GM19438 (cell line): Measurements from ENCODE around the gene C22orf42.
"Not testable (repeated sequence)": the region's sequence is repeated elsewhere in the genome, so short reads cannot be mapped to it uniquely, and the experiment has no call there.

Experiments used
- ATAC-seq: cut with Tn5 transposase; IDR thresholded peaks from one replicate; pipeline ENCODE4 v1.9.1; 2021; ENCODE audit warnings: low read depth; ENCODE audit not compliant: unreplicated experiment

C22orf42 gene

DNA sequence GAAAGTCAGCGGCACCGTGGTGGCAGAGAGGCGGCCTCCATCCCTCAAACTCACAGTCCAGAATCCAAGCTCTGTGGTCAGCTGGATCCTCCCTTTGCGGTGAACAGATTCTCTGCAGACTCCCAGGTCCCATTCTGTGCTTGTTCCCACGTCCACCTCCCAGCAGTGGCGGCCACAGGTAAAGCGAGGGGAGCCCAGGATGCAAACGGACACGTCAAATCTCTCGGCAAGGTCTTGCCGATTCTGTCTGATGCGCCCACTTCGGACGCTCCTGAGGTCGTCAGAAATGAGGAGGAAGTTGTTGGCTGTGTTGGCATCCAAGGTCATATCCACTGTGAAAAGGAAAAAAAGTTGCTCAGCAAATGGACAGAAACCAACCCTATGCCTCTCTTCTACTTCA, 31.9 kb upstream of the C22orf42 start:
- not testable (repeated sequence) for ATAC-seq

DNA sequence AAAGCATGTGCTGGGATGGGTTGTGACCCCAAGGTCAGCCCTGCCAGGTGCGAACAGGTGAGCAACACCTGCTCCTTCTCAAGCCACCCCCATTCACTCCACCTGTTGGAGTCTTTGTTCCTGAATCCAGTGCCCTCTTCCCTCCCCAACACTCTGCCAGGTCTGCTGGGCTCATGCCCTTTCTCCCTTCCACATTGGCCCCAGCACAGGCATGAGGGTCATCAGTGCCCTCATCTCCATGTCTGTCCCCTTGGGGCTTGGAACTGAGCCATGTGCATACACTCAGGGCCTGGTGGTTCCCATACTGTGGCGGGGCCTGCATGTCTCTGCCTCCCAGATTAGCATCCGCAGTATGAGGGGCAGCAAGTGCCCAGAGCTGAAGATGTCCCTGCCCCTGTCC, 26.7 kb upstream of the C22orf42 start:
- no peak for ATAC-seq

DNA sequence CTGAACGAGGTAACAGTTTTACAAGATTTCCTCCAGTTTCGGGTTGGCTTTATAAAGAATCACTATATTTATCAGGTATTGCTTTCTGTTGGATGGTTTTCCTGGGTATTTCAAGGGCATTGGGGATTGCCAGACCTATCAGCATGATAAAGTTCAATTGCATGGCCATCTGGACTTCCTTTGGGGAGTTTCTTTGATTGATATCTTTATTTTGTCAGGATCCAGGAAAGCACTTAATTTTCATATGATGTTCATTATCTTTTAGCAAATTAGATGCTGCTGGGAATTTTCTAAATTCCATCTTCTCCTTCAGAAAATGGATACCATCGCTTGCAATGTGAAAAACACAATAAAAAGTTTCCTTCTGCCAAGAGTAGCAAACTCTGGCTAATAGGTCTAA, 24.5 kb upstream of the C22orf42 start:
- ATAC-seq, result no peak

DNA sequence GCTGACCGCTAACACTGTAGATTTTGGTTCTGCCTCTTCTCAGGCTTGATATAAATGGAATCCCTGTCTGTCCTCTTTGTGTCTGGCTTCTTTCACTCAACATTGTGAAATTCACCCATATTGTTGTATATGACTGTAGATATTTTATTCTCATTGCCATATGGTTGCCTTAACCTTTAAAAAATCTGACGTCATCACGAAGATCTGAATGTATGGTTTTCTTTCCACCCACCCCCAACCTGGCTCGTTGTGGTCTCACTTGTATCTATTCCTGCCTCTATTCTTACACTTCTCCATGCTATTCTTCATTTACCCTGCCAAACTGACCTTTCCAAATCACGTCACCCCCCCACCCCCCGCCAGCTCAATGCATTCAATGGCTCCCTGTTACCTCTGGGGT, 21.9 kb upstream of the C22orf42 start:
- ATAC-seq, result no peak

DNA sequence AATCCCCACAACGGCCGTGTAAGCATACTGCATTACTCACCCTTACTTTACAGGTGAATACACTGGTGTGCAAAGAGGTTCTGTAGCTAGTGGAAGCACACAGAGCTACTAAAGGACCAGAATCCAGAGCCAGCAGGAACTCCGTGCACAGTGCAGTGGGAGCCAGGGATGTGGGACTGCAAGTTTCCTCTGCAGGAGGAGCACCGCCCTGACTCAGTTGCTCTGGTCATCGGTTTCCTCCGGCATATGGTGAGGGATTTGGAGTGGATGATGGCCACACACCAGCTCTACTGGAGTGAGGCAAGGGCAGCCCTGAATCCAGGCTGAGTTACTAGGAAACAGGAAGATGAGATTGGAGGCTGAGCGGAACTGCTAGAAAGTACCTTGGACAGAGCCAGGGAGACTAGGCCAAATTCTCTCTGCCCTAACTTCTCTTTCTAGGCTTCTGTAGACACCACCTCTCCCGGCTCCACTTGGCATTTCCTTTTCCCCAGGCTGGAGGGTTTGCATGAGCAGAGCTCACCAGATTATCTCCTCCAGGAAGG, 18.2 kb upstream of the C22orf42 start:
- ATAC-seq, result no peak

DNA sequence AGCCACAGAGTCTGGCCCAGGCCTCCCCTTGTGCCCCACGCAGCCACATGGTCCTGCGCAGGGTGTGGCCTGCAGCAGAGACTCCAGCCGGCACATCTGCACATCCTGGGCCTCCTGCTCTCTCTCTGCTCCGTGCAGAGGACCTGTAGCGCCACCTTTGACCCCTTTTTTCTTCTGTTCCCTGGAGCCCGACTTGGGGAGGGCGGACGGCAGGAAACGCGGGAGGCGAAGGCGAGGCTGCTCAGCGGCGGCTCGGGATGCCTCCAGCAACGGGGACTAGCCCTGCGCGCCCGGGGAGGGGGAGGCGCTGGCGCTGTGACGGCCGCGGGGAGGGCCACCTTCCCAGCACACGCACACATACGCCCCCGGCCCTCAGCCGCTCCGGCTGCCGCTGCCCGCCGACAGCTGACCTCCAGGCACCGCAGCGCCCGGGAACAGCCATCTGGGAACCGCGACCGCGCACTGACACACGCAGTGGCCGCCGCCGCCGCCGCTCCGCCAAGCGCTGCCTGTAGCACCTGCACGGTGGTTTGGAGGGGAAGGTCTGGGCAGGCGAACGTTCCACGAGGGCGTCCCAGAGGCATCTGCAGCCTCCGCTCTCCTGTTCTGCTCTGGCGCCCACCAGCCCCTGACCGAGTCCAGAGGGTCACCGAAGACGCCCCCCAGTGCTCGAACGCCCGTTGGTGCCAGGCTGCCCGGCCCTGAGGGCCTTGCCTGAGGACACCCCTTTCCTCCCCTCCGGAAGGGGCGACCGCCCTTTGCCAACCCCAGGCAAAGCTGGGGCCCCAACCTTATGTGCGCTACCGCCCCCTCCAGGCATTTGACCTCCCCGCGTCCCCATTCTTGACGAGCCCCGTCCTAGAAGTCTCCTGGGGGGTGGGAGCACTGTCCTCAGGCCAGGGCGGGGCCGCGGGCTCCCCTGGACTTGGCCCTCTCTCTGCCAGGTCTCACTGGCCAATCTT, 16.9 kb upstream of the C22orf42 start:
- no peak for ATAC-seq

DNA sequence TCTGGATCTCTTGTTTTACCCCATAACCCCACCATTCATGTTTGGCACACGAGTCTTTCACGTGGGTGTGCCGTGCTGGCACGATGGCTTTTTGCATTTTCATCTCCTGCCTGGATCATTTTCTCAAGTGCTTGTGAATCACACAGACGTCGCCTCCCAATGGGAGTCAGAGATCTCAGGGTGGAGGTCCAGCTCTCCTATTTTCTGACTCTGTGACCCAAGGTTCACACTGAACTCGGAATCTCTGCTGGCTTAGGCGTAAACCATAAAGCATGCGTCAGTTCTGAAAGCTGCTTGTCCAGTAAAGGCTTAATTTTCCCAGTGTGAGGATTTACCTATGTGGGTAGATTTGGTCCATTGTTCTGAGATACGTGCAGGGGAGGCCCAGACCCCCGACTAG, 16.0 kb upstream of the C22orf42 start:
- ATAC-seq, result no peak

DNA sequence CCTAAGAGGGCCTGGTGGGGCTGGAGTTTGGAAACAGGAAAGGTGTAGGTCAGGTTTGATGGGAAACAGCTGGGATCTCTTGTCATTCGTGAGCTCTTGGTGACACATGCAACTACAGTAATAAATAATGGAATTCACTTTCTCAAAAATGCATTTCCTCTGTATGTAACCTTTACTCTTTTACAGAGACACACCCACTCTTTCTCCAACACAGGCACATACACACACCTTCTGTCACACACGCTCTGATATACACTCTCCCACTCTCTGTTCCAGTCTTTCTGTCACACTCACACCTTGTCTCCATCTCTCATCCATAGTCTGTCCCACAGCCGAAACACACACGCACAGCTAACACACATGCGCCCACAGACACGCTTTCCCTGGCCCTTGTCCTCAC, 6.6 kb upstream of the C22orf42 start:
- ATAC-seq, result no peak

DNA sequence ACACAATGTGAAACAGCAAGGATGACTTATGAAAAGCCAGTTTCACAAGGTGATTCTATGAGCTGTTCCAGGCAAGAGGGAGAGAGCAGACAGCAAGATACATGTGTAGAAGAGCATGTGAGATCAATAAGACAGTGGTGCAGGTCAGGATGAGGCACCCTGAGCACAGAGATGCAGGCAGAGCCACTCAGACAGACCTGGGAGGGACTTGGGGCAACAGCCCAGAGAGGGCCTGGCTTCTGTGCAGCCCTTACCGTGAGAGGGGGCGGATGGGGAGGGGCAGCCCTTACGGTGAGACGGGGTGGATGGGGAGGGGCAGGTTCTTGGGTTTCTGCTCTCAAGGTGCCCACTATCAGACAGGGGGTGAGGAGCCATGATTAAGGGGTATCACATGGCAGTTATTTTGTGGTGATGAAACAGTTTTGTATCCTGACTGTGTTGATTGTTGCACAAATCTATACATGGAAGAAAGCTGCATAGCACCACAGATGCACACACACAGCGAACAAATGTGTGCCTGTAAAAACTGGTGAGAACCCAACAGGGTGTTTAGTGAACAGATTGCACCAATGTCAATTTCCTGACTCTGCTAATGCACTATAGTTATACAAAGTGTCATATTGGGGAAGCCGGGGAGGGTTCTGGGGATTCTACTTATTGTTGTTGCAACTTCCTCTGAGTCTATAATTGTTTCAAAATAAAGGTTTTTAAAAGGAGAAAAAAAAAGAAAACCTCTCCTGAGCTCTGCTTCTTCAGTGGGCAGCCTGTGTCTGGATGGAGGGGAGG, 5.2 kb upstream of the C22orf42 start:
- ATAC-seq, result no peak

DNA sequence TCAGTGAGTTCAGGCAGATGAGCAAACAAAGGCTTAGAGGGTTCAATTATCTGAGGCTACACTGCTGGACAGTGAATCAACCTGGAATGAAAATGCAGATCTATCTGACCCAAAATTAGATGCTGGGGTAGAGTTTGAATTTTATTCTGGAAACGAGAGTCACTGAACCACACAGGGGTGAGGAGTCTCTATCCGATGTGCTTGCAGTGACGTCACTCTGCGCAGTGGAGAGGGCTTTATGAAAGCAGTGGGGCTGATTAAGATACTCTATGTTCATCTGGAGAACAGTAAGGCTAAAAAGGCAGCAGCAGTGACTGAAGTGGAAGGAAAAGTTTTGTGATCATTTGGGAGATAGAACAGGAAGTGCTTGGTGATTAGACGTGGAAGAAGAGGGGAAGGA, 1.3 kb upstream of the C22orf42 start:
- not testable (repeated sequence) for ATAC-seq

DNA sequence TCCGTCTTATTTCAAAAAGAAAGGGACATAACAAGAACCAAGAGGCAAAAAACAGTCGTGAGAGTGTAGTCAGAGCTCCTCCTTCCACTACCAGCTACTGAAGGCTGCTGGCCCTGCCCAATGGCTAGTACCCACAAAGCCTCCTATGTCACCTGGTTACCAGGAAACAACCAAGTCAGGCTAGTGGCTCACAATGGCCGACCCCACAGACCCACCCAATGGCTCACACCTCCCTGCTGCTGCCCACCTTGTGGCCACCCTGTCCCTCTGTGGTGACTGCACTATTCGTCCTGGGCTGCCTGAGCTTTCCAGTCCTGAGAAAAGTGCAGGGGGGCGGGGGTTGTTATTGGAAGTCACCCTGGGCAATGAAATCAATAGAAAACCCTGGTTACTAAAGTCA, 1.5 kb downstream of the C22orf42 start:
- ATAC-seq, result not testable (repeated sequence)

DNA sequence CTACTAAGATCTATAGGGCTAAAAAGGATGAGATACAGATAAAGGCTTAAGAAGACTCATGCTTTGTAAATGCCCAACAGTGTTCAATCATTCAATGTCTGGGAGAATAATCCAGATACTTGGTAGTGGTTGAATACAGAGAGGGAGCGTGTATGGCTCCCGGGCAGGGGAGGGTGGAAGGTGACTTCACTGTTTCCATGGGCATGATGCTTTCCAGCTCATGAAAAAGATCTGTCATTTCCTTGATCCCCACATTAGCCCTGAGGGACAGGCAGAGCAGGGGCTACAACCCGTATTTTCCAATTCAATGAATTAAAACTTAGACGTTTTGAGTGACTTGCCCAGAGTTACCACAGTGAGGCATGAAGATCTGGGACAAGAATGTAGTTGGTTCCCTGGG, 4.4 kb downstream of the C22orf42 start:
- ATAC-seq, result not testable (repeated sequence)

DNA sequence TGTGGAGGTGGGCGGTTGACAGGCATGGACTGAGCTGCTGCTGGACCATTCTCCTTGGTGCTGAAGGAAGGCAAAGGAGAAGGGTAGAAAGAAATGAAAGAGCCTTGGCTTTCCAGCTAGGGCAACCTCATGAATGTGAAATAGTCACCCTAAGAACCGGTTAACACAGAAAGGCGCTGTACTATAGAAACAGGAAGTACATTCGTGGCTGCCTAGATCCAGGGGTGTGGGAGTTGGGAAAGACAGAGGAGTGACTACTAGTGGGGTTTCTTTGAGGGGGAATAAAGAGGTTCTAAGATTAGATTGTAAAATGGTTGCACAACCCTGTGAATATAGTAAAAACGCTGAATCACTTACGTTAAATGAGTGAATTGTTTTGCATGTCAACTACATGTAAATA, 7.5 kb downstream of the C22orf42 start:
- not testable (repeated sequence) for ATAC-seq

DNA sequence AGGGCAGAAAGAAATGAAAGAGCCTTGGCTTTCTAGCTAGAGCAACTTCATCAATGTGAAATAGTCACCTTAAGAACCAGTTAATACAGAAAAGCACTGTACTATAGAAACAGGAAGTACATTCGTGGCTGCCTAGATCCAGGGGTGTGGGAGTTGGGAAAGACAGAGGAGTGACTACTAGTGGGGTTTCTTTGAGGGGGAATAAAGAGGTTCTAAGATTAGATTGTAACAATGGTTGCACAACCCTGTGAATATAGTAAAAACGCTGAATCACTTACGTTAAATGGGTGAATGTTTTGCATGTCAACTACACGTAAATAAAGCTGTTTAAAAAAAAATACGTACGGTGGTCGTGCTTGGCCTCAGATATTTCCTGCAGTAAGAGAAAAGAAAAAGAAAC, 8.5 kb downstream of the C22orf42 start:
- not testable (repeated sequence) for ATAC-seq

DNA sequence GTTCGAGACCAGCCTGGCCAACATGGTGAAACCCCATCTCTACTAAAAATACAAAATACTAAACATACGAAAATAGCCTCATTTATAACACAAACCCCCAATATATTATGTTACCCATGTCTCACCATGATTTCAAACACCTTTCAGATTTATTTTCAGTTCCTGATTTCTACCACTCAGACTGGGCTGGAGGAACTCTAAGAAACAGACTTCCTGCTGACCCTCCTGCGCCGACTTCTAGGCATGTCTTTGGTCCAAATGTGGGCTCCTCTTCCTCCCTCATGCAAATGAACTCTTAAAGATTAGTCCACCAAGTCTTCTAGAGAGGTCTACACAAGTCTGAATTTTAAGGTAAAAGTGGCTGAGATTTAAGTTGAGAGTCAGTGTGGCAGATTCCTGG, 10.7 kb downstream of the C22orf42 start:
- not testable (repeated sequence) for ATAC-seq

DNA sequence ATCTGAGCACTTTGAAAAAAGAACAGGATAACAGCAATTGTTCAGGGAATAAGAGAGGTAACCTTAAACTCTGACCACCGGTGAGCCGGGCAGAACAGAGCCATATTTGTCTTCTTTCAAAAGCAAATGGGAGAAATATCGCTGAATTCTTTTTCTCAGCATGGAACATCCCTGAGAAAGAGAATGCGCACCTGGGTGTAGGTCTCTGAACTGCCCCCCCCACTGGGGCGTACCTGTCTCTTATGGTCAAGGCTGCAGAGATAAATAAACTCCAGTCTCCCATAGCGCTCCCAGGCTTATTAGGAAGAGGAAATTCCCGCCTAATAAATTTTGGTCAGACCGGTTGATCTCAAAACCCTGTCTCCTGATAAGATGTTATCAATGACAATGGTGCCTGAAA, 12.0 kb downstream of the C22orf42 start:
- not testable (repeated sequence) for ATAC-seq

DNA sequence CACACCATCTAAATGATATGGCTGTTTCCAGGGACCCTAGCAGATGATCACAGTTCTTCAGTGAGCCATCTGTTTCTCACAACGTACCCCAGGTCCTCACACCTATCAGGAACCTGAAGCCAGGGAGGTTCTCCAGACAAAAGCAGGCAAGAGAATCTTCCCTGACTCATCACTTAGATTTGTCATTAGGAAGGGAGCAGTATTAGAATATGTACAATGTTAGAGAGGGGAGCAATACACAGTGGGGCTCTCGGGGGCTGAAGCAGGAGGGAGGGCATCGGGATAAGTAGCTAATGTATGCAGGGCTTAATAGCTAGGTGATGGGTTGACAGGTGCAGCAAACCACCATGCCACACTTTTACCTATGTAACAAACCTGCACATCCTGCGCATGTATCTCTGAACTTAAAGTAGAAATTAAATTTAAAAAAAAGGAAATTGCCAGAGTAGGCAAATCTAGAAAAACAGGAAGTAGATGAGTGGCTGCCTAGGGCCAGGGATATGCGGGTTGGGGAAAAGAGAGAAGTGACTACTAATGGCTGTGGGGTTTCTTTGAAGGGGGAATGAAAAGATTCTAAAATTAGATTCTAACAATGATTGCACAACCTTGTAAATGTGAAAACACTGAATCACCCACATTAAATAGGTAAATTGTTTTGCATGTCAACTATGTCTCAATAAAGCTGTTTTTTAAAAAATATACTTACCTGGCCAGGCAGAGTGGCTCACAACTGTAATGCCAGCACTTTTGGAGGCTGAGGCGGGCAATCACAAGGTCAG, 14.4 kb downstream of the C22orf42 start:
- ATAC-seq, result no peak

DNA sequence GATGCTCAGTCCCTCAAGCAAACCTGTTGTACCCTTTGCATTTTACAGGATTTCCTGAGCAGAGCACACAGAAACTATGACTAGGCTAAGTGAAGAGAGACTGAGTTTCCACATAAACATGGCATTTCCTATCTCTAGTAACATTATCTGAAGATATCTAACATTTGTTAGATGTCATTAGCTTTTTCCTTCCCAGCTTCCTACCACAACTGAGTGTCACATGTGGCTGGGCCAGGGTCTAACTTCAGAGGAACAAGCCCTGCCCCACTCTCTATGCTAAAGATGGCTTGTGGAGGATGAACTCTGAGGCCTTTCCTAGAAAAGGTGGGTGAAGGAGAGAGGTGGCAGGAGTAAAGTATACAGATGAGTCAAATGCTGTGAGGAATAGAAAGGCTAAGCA, 16.5 kb downstream of the C22orf42 start:
- ATAC-seq, result no peak

DNA sequence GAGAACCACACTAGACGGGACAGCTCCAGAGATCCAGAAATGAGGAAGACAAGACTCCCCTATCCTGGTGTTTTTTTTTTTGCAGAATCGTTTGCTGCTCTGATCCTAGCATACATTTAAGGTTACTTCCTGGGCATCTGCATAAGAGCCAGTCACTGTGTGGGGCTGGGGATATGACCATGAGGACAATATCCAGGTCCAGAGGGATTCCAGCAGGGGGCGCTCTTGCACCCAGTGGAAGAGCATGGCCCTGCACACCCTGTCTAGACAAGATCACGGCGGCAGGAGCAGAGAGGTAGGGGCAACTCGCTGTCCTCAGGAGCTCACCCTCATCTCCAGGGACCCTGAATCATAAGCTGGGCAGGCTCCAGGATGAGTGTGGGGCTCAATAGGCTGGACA, 18.4 kb downstream of the C22orf42 start:
- not testable (repeated sequence) for ATAC-seq

DNA sequence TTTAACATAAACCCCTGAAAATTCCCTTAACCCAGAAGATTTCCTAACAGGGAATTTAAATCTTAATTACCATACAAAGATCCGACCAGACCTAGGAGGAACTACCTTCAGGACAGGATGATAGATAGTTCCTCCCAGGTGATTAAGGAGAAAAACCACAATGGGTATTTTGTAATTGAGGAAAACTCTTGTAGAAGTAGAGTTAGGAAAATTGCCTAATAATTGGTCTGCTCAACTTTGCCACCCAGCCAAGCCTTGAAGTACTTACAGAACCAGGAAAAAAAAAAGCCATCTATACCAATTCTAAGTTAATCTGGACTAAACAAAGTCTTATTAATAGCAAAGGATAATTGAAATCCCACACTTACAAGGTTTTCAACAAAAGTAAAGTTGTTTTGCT, 20.5 kb downstream of the C22orf42 start:
- ATAC-seq, result not testable (repeated sequence)
